Type B pancreatic cell (in vitro differentiated cells): ENCODE results near the gene STK4. TPM values are rescaled to one million over a fixed set of nuclear protein-coding genes. Genes with fewer than 3 reads are reported as not detected.

Experiments used
- DNase-seq: peaks from one replicate; pipeline ENCODE4 v3.0.0; 2021; ENCODE audit warnings: mixed read lengths; ENCODE audit not compliant: unreplicated experiment; ENCODE audit errors: extremely low spot score
- H3K27ac Mint-ChIP-seq: 2 replicates; pipeline ENCODE4 v1.8.0; 2021; ENCODE audit warnings: mild to moderate bottlenecking, mixed read lengths
- H3K27me3 Mint-ChIP-seq: 2 replicates; pipeline ENCODE4 v1.8.0; 2021; ENCODE audit warnings: mixed read lengths
- H3K36me3 Mint-ChIP-seq: 2 replicates; pipeline ENCODE4 v1.8.0; 2021; ENCODE audit warnings: mixed read lengths
- H3K4me1 Mint-ChIP-seq: one replicate; pipeline ENCODE4 v1.8.0; 2021; ENCODE audit warnings: mixed read lengths; ENCODE audit not compliant: unreplicated experiment
- H3K4me3 Mint-ChIP-seq: 2 replicates; pipeline ENCODE4 v1.8.0; 2021; ENCODE audit warnings: mild to moderate bottlenecking, mixed read lengths
- H3K9me3 Mint-ChIP-seq: 2 replicates; pipeline ENCODE4 v1.8.0; 2021; ENCODE audit warnings: mixed read lengths
- total RNA-seq: library from RNA; stranded (reverse); gene quantifications from 2 replicates; pipeline ENCODE4 v1.2.1, GENCODE V29; 2021; ENCODE audit warnings: low replicate concordance
- TF ChIP-seq, protein P1 (sequence below): fragments of 200-600 bp; sonication (generic); conservative IDR thresholded peaks from 2 replicates; pipeline ENCODE4 v1.5.0; 2021; ENCODE audit warnings: antibody characterized with exemption, mild to moderate bottlenecking

Gene STK4
- total RNA-seq, 1 donor from 2014 or later = 32.6 TPM

DNA sequence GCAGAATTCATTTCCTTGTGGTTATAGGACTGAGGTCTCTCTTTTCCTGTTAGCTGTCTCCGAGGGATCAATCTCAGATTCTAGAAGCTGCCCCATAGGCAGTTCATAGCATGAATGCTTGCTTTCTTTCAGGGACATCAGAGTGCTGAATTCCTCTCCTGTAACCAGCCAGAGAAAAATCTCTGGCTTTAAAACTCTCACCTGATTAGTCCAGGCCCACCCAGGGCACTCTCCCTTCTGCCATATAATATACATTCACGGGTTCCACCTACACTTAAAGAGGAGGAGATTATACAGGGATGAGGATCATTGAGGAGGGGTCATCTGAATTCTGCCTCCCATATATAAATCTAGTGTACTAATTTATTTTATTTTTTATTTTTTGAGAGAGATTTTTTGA, 136.8 kb downstream of the STK4 start:
- Mint-ChIP-seq H3K4me3 (no peak overlapping the region), H3K9me3 (no peaks in the 10 kb centered on the region), H3K4me1 (no peaks in the 10 kb centered on the region), H3K36me3 (no peaks in the 10 kb centered on the region), H3K27me3 (peaks cover 47% of the 10 kb centered on the region), H3K27ac (no peak overlapping the region)
- DNase-seq = no peak
- TF ChIP-seq, protein P1, sequence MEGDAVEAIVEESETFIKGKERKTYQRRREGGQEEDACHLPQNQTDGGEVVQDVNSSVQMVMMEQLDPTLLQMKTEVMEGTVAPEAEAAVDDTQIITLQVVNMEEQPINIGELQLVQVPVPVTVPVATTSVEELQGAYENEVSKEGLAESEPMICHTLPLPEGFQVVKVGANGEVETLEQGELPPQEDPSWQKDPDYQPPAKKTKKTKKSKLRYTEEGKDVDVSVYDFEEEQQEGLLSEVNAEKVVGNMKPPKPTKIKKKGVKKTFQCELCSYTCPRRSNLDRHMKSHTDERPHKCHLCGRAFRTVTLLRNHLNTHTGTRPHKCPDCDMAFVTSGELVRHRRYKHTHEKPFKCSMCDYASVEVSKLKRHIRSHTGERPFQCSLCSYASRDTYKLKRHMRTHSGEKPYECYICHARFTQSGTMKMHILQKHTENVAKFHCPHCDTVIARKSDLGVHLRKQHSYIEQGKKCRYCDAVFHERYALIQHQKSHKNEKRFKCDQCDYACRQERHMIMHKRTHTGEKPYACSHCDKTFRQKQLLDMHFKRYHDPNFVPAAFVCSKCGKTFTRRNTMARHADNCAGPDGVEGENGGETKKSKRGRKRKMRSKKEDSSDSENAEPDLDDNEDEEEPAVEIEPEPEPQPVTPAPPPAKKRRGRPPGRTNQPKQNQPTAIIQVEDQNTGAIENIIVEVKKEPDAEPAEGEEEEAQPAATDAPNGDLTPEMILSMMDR = no peak

DNA sequence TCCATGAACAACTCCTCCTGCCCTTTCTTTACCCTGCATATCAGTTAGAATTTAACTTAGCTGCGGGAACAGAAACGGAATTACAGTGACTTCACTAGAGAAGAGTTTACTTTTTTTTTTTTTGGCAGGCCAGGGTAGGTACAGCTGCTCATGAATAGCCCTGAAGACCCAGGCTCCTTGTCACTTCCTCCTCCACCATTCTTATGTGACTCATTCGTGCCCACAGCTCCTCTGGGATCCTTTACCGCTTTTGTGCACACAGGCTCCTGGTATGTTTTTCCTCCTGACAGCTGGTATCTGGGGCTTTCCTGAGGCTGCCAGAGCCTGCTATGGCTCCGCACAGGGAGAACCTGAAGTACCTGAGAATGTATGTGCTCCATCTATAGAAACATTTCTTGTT, 138.5 kb downstream of the STK4 start:
- Mint-ChIP-seq H3K36me3 (no peaks in the 10 kb centered on the region), H3K27ac (no peak overlapping the region), H3K27me3 (peaks cover 37% of the 10 kb centered on the region), H3K4me1 (no peaks in the 10 kb centered on the region), H3K9me3 (no peaks in the 10 kb centered on the region), H3K4me3 (no peak overlapping the region)
- DNase-seq = no peak
- TF ChIP-seq, protein P1 = no peak

DNA sequence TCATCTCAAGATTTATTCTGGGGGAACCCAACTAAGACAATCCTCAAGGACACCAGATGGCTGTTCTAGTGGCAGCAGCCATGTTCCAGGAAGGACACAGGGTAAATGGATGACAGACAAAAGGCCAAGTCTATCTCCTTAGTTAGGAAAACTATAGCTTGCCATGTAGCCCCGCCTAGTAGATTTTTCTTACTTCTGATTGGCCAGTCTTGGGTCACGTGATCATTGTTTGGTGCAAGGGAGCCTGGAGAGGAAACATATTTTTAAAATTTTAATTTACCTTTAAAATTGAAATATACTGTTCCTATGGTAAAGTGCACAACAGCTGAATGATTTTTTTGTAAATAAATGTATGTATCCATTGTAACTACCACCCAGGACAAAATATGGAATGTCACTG, 139.0 kb downstream of the STK4 start:
- H3K27ac Mint-ChIP-seq = no peak overlapping the region
- TF ChIP-seq, protein P1 = no peak
- H3K4me1 Mint-ChIP-seq = no peaks in the 10 kb centered on the region
- H3K9me3 Mint-ChIP-seq = no peaks in the 10 kb centered on the region
- H3K27me3 Mint-ChIP-seq = peaks cover 31% of the 10 kb centered on the region
- H3K36me3 Mint-ChIP-seq = no peaks in the 10 kb centered on the region
- H3K4me3 Mint-ChIP-seq = no peak overlapping the region
- DNase-seq = no peak

DNA sequence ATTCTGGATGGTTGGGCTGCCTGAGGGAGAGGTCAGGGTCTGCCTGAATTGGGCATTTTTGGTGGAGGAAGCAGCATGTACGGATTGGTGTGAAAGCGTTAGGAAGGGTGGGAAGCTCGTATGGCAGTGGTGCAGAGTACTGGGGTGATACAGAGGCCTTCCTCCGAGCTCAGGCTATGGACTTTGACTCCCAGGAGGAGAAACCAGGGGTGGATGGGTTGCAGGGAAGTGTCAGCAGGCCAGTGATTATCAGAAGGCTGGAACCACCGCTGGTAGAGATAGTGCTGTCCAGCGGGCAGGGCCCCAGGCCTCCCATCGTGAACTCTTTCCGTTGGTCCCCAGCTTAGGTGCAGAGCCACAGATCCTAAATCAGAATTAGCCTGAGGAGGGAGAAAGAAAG, 143.3 kb downstream of the STK4 start:
- DNase-seq = no peak
- Mint-ChIP-seq H3K4me1 (no peaks in the 10 kb centered on the region), H3K4me3 (no peak overlapping the region), H3K9me3 (no peaks in the 10 kb centered on the region), H3K27ac (no peak overlapping the region), H3K36me3 (no peaks in the 10 kb centered on the region), H3K27me3 (peaks cover 20% of the 10 kb centered on the region)
- TF ChIP-seq, protein P1 = no peak

DNA sequence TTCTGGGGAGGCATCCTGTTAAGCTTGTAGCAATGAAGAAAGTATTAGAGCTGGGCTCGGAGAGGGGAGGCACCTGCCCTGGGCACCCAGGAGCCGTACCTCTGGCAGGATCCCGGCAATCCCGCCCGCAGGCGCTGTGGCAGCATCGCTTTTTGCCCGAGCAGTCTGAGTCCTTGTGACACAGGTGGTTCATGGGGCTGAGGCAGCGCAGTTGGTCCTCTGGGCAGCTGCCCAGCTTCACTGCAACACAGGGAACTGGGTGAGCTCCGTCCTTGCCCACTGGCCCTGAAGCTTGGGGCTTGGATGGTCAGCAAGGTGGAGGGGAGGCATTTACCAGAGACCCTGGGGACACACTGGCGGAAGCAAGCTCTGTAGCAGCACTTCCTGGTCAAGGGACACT, 144.0 kb downstream of the STK4 start:
- Mint-ChIP-seq H3K27ac (no peak overlapping the region), H3K9me3 (no peaks in the 10 kb centered on the region), H3K36me3 (no peaks in the 10 kb centered on the region), H3K4me1 (no peaks in the 10 kb centered on the region), H3K4me3 (no peak overlapping the region), H3K27me3 (peaks cover 23% of the 10 kb centered on the region)
- DNase-seq = no peak
- TF ChIP-seq, protein P1 = no peak

DNA sequence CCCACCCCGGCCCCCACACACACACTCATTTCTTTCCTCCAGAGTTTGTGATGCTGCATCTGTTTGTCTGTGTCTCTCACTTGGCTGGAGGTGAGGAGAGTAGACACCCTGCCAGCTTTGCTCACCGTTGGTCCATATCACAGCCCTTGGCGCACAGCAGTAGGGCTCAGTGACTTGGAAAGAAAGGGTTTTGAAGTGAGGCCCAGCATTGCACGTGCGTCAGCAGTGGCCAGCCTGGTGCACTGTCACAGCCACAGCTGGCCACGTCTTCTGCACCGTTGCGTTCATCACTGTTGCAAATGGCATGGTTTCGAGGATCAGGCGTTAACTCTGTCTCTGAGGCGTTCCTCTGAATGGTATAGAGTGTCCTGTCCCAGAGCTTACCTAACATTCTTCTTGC, 145.0 kb downstream of the STK4 start:
- H3K36me3 Mint-ChIP-seq = no peaks in the 10 kb centered on the region
- no peak overlapping the region for H3K4me3 Mint-ChIP-seq
- TF ChIP-seq, protein P1 = no peak
- no peak for DNase-seq
- H3K27me3 Mint-ChIP-seq = peaks cover 24% of the 10 kb centered on the region
- H3K27ac Mint-ChIP-seq = no peak overlapping the region
- H3K4me1 Mint-ChIP-seq = no peaks in the 10 kb centered on the region
- H3K9me3 Mint-ChIP-seq = no peaks in the 10 kb centered on the region
